CD4-positive, CD25-positive, alpha-beta regulatory T cell (primary cell): ENCODE data around the gene PLAGL1. TPM values are rescaled to one million over a fixed set of nuclear protein-coding genes. Genes with fewer than 3 reads are reported as not detected.

ENCODE experiments used
- ATAC-seq, 2 donors: fragments of 150-1000 bp; cut with Tn5 transposase; one replicate each; pipeline ENCODE4 v1.10.0; 2021; ENCODE audit warnings: low read depth in 2 of 2, moderate number of reproducible peaks in 2 of 2, moderate library complexity in 1 of 2
- DNase-seq, 3 donors: peaks; one replicate each; pipeline versions ENCODE4 v3.0.0 to v3.0.0-alpha.2; 2012 to 2022; ENCODE audit warnings: mixed read lengths in 1 of 3
- H3K27ac ChIP-seq: one replicate; pipeline ENCODE4 v1.7.0; 2013; ENCODE audit warnings: mild to moderate bottlenecking, low read length; ENCODE audit not compliant: insufficient read depth, poor library complexity, severe bottlenecking
- H3K27me3 ChIP-seq: one replicate; pipeline ENCODE4 v1.7.0; 2013; ENCODE audit warnings: low read length; ENCODE audit not compliant: control insufficient read depth, insufficient read depth
- H3K36me3 ChIP-seq: one replicate; pipeline ENCODE4 v1.7.0; 2013; ENCODE audit warnings: mild to moderate bottlenecking, low read length, moderate library complexity; ENCODE audit not compliant: control insufficient read depth, insufficient read depth
- H3K4me1 ChIP-seq: 2 replicates; pipeline ENCODE4 v1.7.0; 2013; ENCODE audit warnings: mild to moderate bottlenecking, low read length; ENCODE audit not compliant: insufficient read depth, control insufficient read depth, poor library complexity, severe bottlenecking
- H3K4me3 ChIP-seq: one replicate; pipeline ENCODE4 v1.7.0; 2013; ENCODE audit warnings: low read depth, mild to moderate bottlenecking, low read length, moderate library complexity
- H3K9me3 ChIP-seq, 2 experiments: 1 replicate in 1 of 2; 2 replicates in 1 of 2; pipeline ENCODE4 v1.7.0; 2013; ENCODE audit warnings: low read length in 2 of 2, mild to moderate bottlenecking in 1 of 2, moderate library complexity in 1 of 2; ENCODE audit not compliant: control insufficient read depth in 2 of 2
- H3K27ac Mint-ChIP-seq, 3 donors: one replicate each; pipeline ENCODE4 v1.8.0; 2020 to 2022; ENCODE audit warnings: mild to moderate bottlenecking in 3 of 3, mixed read lengths in 3 of 3, moderate library complexity in 2 of 3
- H3K27me3 Mint-ChIP-seq: one replicate; pipeline ENCODE4 v1.8.0; 2022; ENCODE audit warnings: mild to moderate bottlenecking, mixed read lengths
- H3K36me3 Mint-ChIP-seq: one replicate; pipeline ENCODE4 v1.8.0; 2020; ENCODE audit warnings: mixed read lengths
- H3K4me1 Mint-ChIP-seq, 4 donors: one replicate each; pipeline ENCODE4 v1.8.0; 2020 to 2022; ENCODE audit warnings: mixed read lengths in 4 of 4, mild to moderate bottlenecking in 1 of 4
- H3K4me3 Mint-ChIP-seq, 4 donors: one replicate each; pipeline ENCODE4 v1.8.0; 2020 to 2022; ENCODE audit warnings: mild to moderate bottlenecking in 4 of 4, mixed read lengths in 4 of 4, moderate library complexity in 3 of 4
- H3K9me3 Mint-ChIP-seq, 7 donors: one replicate each; pipeline ENCODE4 v1.8.0; 2020 to 2022; ENCODE audit warnings: mixed read lengths in 7 of 7, mild to moderate bottlenecking in 3 of 7, moderate library complexity in 2 of 7
- polyA plus RNA-seq, 4 donors: library from polyadenylated mRNA; unstranded; fragments of 300-500 nt; fragmentation: Illumina TruSeq; gene quantifications; one replicate each; pipeline ENCODE4 v1.2.3, GENCODE V29; 2021
- total RNA-seq: library from RNA; stranded (reverse); gene quantifications from one replicate; pipeline ENCODE4 v1.2.3, GENCODE V29; 2022

PLAGL1 gene
- total and polyA plus RNA-seq, 5 donors from 2014 or later: 1.4 to 4.7 (median 2.8) TPM

- no peaks in the 10 kb centered on the region for H3K9me3 ChIP-seq
- H3K27me3 ChIP-seq: no peaks in the 10 kb centered on the region
- no peak overlapping the region for H3K27ac ChIP-seq
- Mint-ChIP-seq H3K27ac (no peak overlapping the region), H3K36me3 (no peaks in the 10 kb centered on the region), H3K9me3 (no peaks in the 10 kb centered on the region), H3K27me3 (peaks cover 15% of the 10 kb centered on the region), H3K4me3 (no peak overlapping the region), H3K4me1 (peaks cover 0 to 2% (median 0%) of the 10 kb centered on the region in 4 donors)
- H3K36me3 ChIP-seq: no peaks in the 10 kb centered on the region
- DNase-seq (no peak), ATAC-seq (no peak)
- no peak overlapping the region for H3K4me3 ChIP-seq
- H3K4me1 ChIP-seq: no peaks in the 10 kb centered on the region
Observed at GRCh38 chr6:143970456-143971218, 37.4 kb downstream of the PLAGL1 start.

GRCh38 chr6:143969077-143969476, 39.0 kb downstream of the PLAGL1 start:
- Mint-ChIP-seq H3K9me3 (no peaks in the 10 kb centered on the region), H3K27me3 (peaks cover 13% of the 10 kb centered on the region), H3K4me1 (peaks cover 0 to 2% (median 0%) of the 10 kb centered on the region in 4 donors), H3K36me3 (no peaks in the 10 kb centered on the region), H3K27ac (no peak overlapping the region), H3K4me3 (no peak overlapping the region)
- no peaks in the 10 kb centered on the region for H3K36me3 ChIP-seq
- DNase-seq: no peak
- H3K27ac ChIP-seq: no peak overlapping the region
- H3K4me1 ChIP-seq: no peaks in the 10 kb centered on the region
- H3K4me3 ChIP-seq: no peak overlapping the region
- no peaks in the 10 kb centered on the region for H3K9me3 ChIP-seq
- H3K27me3 ChIP-seq: no peaks in the 10 kb centered on the region
- no peak for ATAC-seq

GRCh38 chr6:143967706-143968376, 40.2 kb downstream of the PLAGL1 start:
- Mint-ChIP-seq H3K27ac (no peak overlapping the region), H3K4me1 (peaks cover 0 to 2% (median 0%) of the 10 kb centered on the region in 4 donors), H3K27me3 (peaks cover 14% of the 10 kb centered on the region), H3K9me3 (no peaks in the 10 kb centered on the region), H3K36me3 (no peaks in the 10 kb centered on the region), H3K4me3 (no peak overlapping the region)
- ATAC-seq (no peak), DNase-seq (no peak)
- H3K36me3 ChIP-seq: no peaks in the 10 kb centered on the region
- no peak overlapping the region for H3K27ac ChIP-seq
- no peak overlapping the region for H3K4me3 ChIP-seq
- no peaks in the 10 kb centered on the region for H3K4me1 ChIP-seq
- no peaks in the 10 kb centered on the region for H3K27me3 ChIP-seq
- no peaks in the 10 kb centered on the region for H3K9me3 ChIP-seq

GRCh38 chr6:143966312-143966711, 41.7 kb downstream of the PLAGL1 start:
- Histone ChIP-seq H3K4me3 (no peak overlapping the region), H3K36me3 (no peaks in the 10 kb centered on the region), H3K9me3 (no peaks in the 10 kb centered on the region), H3K27ac (no peak overlapping the region), H3K27me3 (no peaks in the 10 kb centered on the region), H3K4me1 (no peaks in the 10 kb centered on the region)
- DNase-seq (no peak), ATAC-seq (no peak)
- peaks cover 0 to 2% (median 0%) of the 10 kb centered on the region in 4 donors for H3K4me1 Mint-ChIP-seq
- no peak overlapping the region for H3K4me3 Mint-ChIP-seq
- H3K9me3 Mint-ChIP-seq: no peaks in the 10 kb centered on the region
- no peaks in the 10 kb centered on the region for H3K36me3 Mint-ChIP-seq
- H3K27ac Mint-ChIP-seq: no peak overlapping the region
- H3K27me3 Mint-ChIP-seq: peaks cover 10% of the 10 kb centered on the region

- Mint-ChIP-seq H3K27ac (no peak overlapping the region), H3K4me1 (peaks cover 0 to 2% (median 0%) of the 10 kb centered on the region in 4 donors), H3K9me3 (no peaks in the 10 kb centered on the region), H3K4me3 (no peak overlapping the region), H3K27me3 (peaks cover 4% of the 10 kb centered on the region), H3K36me3 (no peaks in the 10 kb centered on the region)
- Histone ChIP-seq H3K4me3 (no peak overlapping the region), H3K36me3 (no peaks in the 10 kb centered on the region), H3K27ac (no peak overlapping the region), H3K27me3 (no peaks in the 10 kb centered on the region), H3K9me3 (no peaks in the 10 kb centered on the region), H3K4me1 (no peaks in the 10 kb centered on the region)
- DNase-seq: no peak
- ATAC-seq: no peak
Observed at GRCh38 chr6:143965503-143966171, 42.4 kb downstream of the PLAGL1 start.

GRCh38 chr6:143964674-143965081, 43.4 kb downstream of the PLAGL1 start:
- H3K4me1 ChIP-seq: no peaks in the 10 kb centered on the region
- ATAC-seq: no peak

GRCh38 chr6:143963158-143963919, 44.7 kb downstream of the PLAGL1 start:
- DNase-seq (no peak), ATAC-seq (no peak)
- H3K4me1 Mint-ChIP-seq: peaks cover 0 to 2% (median 0%) of the 10 kb centered on the region in 4 donors
- peaks cover 4% of the 10 kb centered on the region for H3K27me3 Mint-ChIP-seq
- no peaks in the 10 kb centered on the region for H3K9me3 Mint-ChIP-seq
- no peaks in the 10 kb centered on the region for H3K36me3 Mint-ChIP-seq
- Histone ChIP-seq H3K27me3 (no peaks in the 10 kb centered on the region), H3K4me3 (no peak overlapping the region), H3K9me3 (no peaks in the 10 kb centered on the region), H3K27ac (no peak overlapping the region), H3K36me3 (no peaks in the 10 kb centered on the region), H3K4me1 (no peaks in the 10 kb centered on the region)
- H3K27ac Mint-ChIP-seq: no peak overlapping the region
- no peak overlapping the region for H3K4me3 Mint-ChIP-seq

More at GRCh38 chr6:143964674-143965081, 43.4 kb downstream of the PLAGL1 start:
- Histone ChIP-seq H3K27ac (no peak overlapping the region), H3K9me3 (no peaks in the 10 kb centered on the region), H3K27me3 (no peaks in the 10 kb centered on the region), H3K36me3 (no peaks in the 10 kb centered on the region), H3K4me3 (no peak overlapping the region)
- Mint-ChIP-seq H3K27me3 (peaks cover 4% of the 10 kb centered on the region), H3K4me1 (peaks cover 0 to 2% (median 0%) of the 10 kb centered on the region in 4 donors), H3K36me3 (no peaks in the 10 kb centered on the region), H3K9me3 (no peaks in the 10 kb centered on the region), H3K27ac (no peak overlapping the region), H3K4me3 (no peak overlapping the region)
- no peak for DNase-seq
